Activated B cell treated with CpG ODN at 0.5 μM for 24 hours (primary cell): ENCODE measurements around the gene WDR4. TPM values are rescaled to one million over a fixed set of nuclear protein-coding genes. Genes with fewer than 3 reads are reported as not detected.
"Not testable (repeated sequence)": the region's sequence is repeated elsewhere in the genome, so short reads cannot be mapped to it uniquely, and the experiment has no call there.

Source experiments
- ATAC-seq: fragments of 200-7000 bp; cut with Tn5 transposase; one replicate; pipeline ENCODE4 v1.10.0; 2021; ENCODE audit warnings: low read depth, mild to moderate bottlenecking, moderate library complexity
- CTCF ChIA-PET: fragments of 350-600 bp; sonication (Branson Sonifier 250); formaldehyde crosslinking; loops from one replicate; lab custom pipeline; 2021; ENCODE audit warnings: antibody characterized with exemption; lab: Charles Lee
- POLR2A ChIA-PET: fragments of 350-600 bp; sonication (Branson Sonifier 250); formaldehyde crosslinking; loops from one replicate; lab custom pipeline; 2021; ENCODE audit warnings: antibody characterized with exemption; lab: Charles Lee
- DNase-seq: peaks from one replicate; pipeline ENCODE4 v3.0.0; 2022
- H3K27ac Mint-ChIP-seq: one replicate; pipeline ENCODE4 v1.8.0; 2020; ENCODE audit warnings: mixed read lengths
- H3K27me3 Mint-ChIP-seq: one replicate; pipeline ENCODE4 v1.8.0; 2021; ENCODE audit warnings: mixed read lengths
- H3K36me3 Mint-ChIP-seq: one replicate; pipeline ENCODE4 v1.8.0; 2021; ENCODE audit warnings: low read depth, mixed read lengths
- H3K4me1 Mint-ChIP-seq: one replicate; pipeline ENCODE4 v1.8.0; 2021; ENCODE audit warnings: mixed read lengths
- H3K4me3 Mint-ChIP-seq: one replicate; pipeline ENCODE4 v1.8.0; 2020; ENCODE audit warnings: mild to moderate bottlenecking, mixed read lengths
- H3K9me3 Mint-ChIP-seq: one replicate; pipeline ENCODE4 v1.8.0; 2020; ENCODE audit warnings: mixed read lengths
- CTCF ChIP-seq: fragments of 200-600 bp; IDR thresholded peaks from one replicate; pipeline ENCODE4 v1.8.0; 2022; ENCODE audit warnings: antibody characterized with exemption, mild to moderate bottlenecking
- intact Hi-C: fragments of 100-400 bp; cut with micrococcal nuclease; formaldehyde crosslinking; loops from one replicate; pipeline ENCODE4 v1.15.1; 2024
- total RNA-seq: library from RNA; stranded (reverse); gene quantifications from 2 replicates; pipeline ENCODE4 v1.2.3, GENCODE V29; 2022

The WDR4 gene
- total RNA-seq, 1 donor from 2014 or later = 60.5 TPM

GRCh38 chr21:42833439-42833815, 45.9 kb downstream of the WDR4 start:
- POLR2A ChIA-PET = no interaction called here
- peaks cover 7% of the 10 kb centered on the region for H3K27me3 Mint-ChIP-seq
- TF ChIP-seq CTCF = no peak
- H3K27ac Mint-ChIP-seq = no peak overlapping the region
- no peak overlapping the region for H3K4me3 Mint-ChIP-seq
- no peak for DNase-seq
- H3K4me1 Mint-ChIP-seq = peaks cover 19% of the 10 kb centered on the region
- intact Hi-C loops = no loop called here
- CTCF ChIA-PET = no interaction called here
- H3K36me3 Mint-ChIP-seq = no peaks in the 10 kb centered on the region
- ATAC-seq = peak; percentile 52
- H3K9me3 Mint-ChIP-seq = no peaks in the 10 kb centered on the region

- H3K4me3 Mint-ChIP-seq, H3K9me3 Mint-ChIP-seq, intact Hi-C loops, ATAC-seq, H3K27ac Mint-ChIP-seq, DNase-seq, H3K36me3 Mint-ChIP-seq, CTCF ChIA-PET: not testable (repeated sequence)
- Mint-ChIP-seq H3K27me3 (peaks cover 16% of the 10 kb centered on the region), H3K4me1 (peaks cover 19% of the 10 kb centered on the region)
- POLR2A ChIA-PET = interaction anchor here (0.7 kb wide), 2 partner anchors 10 to 141 kb away, joined by 3 to 5 read pairs; no protein-coding TSS in a partner anchor
Measured at GRCh38 chr21:42832321-42832630, 47.1 kb downstream of the WDR4 start.

DNA sequence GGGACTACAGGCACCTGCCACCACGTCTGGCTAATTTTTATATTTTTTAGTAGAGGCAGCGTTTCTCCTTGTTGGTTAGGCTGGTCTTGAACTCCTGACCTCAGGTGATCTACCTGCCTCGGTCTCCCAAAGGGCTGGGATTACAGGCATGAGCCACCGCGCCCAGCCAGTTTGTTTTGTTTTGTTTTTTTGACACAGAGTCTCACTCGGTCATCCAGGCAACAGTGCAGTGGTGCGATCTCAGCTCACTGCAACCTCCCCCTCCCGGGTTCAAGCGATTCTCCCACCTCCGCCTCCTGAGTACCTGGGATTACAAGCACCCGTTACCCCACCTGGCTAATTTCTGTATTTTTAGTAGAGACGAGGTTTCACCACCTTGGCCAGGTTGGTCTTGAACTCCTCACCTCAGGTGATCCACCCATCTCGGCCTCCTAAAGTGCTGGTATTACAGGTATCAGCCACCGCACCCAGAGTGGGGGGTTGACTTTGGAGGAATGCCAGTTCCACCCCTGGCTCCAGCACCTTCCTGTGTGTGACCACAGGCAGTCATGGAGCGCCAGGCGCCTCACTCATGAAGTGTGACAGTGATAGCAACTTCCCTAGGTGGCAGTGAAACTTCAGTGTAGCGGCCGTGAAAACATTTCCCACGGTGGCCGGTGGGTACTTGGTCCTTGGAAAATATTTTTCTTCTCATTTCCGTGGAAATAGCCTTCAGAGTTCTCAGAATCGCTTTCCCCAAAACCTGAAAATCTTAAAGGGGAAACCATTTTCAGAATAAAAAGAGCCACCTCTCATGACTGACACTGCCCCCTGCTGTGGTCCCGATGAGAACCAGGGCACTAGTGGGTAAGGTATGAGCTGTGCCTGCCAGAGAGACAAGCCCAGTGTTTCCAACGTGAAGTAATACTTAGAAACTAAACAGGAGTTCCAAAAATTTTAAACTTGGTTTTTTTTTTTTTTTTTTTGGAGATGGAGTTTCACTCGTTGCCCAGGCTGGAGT, 48.6 kb downstream of the WDR4 start:
- no peak for ATAC-seq

DNA sequence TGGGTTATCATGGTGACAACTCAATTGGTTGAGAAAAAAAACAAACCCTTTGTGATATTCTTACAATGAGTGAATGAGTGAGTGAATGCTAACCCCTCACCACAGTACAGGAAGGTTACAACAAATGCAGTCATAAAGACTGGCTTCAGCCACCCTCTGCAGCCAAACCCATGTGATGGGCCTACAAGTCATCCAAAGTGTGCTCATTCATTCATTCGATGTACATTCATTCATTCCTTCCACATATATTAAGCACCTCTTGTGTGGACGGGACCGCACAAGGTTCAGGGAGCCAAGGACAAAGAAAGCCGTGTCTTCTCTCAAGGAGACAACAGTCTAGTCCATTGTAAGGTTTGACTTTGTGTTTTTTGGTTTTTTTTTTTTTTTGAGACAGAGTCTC, 49.4 kb downstream of the WDR4 start:
- intact Hi-C loops = no loop called here

More for the DNA sequence above, 48.6 kb downstream of the WDR4 start:
- POLR2A ChIA-PET = interaction anchor here (0.7 kb wide), 2 partner anchors 93 to 302 kb away, joined by 4 to 8 read pairs; no protein-coding TSS in a partner anchor
- Mint-ChIP-seq H3K27ac (no peak overlapping the region), H3K4me1 (peaks cover 17% of the 10 kb centered on the region), H3K9me3 (peaks cover 4% of the 10 kb centered on the region), H3K27me3 (peaks cover 24% of the 10 kb centered on the region), H3K36me3 (no peaks in the 10 kb centered on the region), H3K4me3 (no peak overlapping the region)
- DNase-seq = no peak
- CTCF ChIA-PET = no interaction called here
- intact Hi-C loops = no loop called here
- TF ChIP-seq CTCF = no peak

DNA sequence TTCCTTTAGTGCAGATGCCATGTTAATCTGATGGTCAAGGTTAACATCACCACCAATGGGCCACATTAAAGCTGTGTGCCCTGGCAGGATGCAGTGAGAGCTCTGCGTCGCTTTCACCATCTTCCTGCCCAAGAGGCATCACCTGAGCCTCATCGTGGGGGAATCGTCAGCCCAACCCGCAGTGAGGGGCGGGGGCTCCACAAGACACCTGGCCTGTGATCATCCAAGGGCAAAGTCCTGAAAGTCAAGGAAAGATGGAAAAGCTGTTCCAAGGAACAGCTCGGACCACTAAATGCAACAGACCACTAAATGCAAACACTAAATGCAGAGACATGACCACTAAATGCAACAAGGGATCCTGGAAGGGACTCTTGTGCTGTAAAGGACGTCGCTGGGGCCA, 49.9 kb downstream of the WDR4 start:
- ATAC-seq (no peak), DNase-seq (no peak)
- Mint-ChIP-seq H3K27ac (no peak overlapping the region), H3K4me1 (peaks cover 17% of the 10 kb centered on the region), H3K9me3 (peaks cover 4% of the 10 kb centered on the region), H3K27me3 (peaks cover 31% of the 10 kb centered on the region), H3K36me3 (no peaks in the 10 kb centered on the region), H3K4me3 (no peak overlapping the region)
- intact Hi-C loops = no loop called here
- POLR2A ChIA-PET = no interaction called here
- TF ChIP-seq CTCF = no peak
- CTCF ChIA-PET = no interaction called here

More for the DNA sequence above, 49.4 kb downstream of the WDR4 start:
- Mint-ChIP-seq H3K27me3 (peaks cover 31% of the 10 kb centered on the region), H3K36me3 (no peaks in the 10 kb centered on the region), H3K4me1 (peaks cover 17% of the 10 kb centered on the region), H3K9me3 (peaks cover 4% of the 10 kb centered on the region), H3K27ac (no peak overlapping the region), H3K4me3 (no peak overlapping the region)
- CTCF ChIA-PET = no interaction called here
- no peak for ATAC-seq
- DNase-seq = no peak
- POLR2A ChIA-PET = interaction anchor here (0.7 kb wide), 1 partner anchor 93 kb away, joined by 8 read pairs; no protein-coding TSS in a partner anchor
- no peak for TF ChIP-seq CTCF
